D721Med (cell line): ENCODE data around the gene CDS2.

Experiments
- DNase-seq: peaks from one replicate; pipeline ENCODE4 v3.0.0; 2011; ENCODE audit warnings: low spot score; ENCODE audit not compliant: insufficient read length
- FAIRE-seq: peaks from 2 replicates; lab custom pipeline; 2011; peaks lifted over from hg19 to GRCh38; lab: Jason Lieb, UNC
- CTCF ChIP-seq: IDR thresholded peaks from 2 replicates; pipeline ENCODE4 v1.5.1; 2012; ENCODE audit warnings: mild to moderate bottlenecking, control low read depth; ENCODE audit not compliant: insufficient read depth; ENCODE audit errors: missing control alignments

The CDS2 gene

GRCh38 chr20:5222919-5223634 is 96.3 kb downstream of the CDS2 start:
- TF ChIP-seq CTCF, result peak; percentile 94
- FAIRE-seq (no peak), DNase-seq (no peak)

- no peak for TF ChIP-seq CTCF
- no peak for DNase-seq
- no peak for FAIRE-seq
Observed at GRCh38 chr20:5230544-5230943, 103.7 kb downstream of the CDS2 start.

- TF ChIP-seq CTCF, result no peak
- DNase-seq (no peak), FAIRE-seq (no peak)
Observed at GRCh38 chr20:5234158-5234557, 107.3 kb downstream of the CDS2 start.

- FAIRE-seq (no peak), DNase-seq (no peak)
- no peak for TF ChIP-seq CTCF
Observed at GRCh38 chr20:5234978-5235377, 108.2 kb downstream of the CDS2 start.
